Measurements from ENCODE around the gene ATP8A2.
A peak's percentile ranks its signal among the peaks of the same experiment; 100 is the strongest.
"Not testable (repeated sequence)": the region's sequence is repeated elsewhere in the genome, so short reads cannot be mapped to it uniquely, and the experiment has no call there.

ATP8A2 gene

DNA sequence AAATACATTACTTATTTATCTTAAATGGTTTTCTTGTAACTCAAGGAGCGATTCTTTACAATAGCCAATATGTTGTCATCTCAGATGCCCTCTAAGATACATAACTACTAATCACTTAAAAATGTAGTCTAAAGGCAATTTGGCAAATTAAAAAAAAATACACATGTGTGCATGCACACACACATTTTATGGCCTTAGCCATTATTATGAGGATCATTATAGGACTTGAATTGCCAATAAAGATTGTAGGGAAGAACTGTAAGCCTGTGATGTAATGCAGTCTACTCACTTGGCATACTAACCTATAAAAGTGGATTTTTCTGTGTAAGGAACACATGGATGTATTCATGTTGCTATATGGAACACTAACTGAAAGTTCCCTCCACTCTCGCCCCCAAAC is 405.7 kb downstream of the ATP8A2 start:
- Histone ChIP-seq H3K9ac (peak overlapping the region in 4 of 11 experiments; percentile 45 to 72 (median 52); a peak in 7 of 22 replicates), H3K27ac (peak overlapping the region in 9 of 11 experiments; percentile 29 to 86 (median 68); a peak in 15 of 22 replicates), H4K20me1 (no peaks in the 10 kb centered on the region), H3K4me1 (peaks cover 11 to 52% (median 45%) of the 10 kb centered on the region in 10 experiments; a peak in 19 of 20 replicates), H3K27me3 (peaks cover 0 to 6% (median 0%) of the 10 kb centered on the region in 11 experiments; a peak in 1 of 22 replicates), H3K36me3 (no peaks in the 10 kb centered on the region), H3K4me3 (no peak overlapping the region), H3K4me2 (peak overlapping the region in 10 of 11 experiments; percentile 73 to 88 (median 80); a peak in 18 of 22 replicates), H3K9me3 (replicated peaks in 1 of 11) (peaks cover 0 to 8% (median 0%) of the 10 kb centered on the region in 11 experiments; a peak in 4 of 22 replicates)
- TF ChIP-seq Cebpa-rat (IDR thresholded peaks at IDR 0.05) = no peak

DNA sequence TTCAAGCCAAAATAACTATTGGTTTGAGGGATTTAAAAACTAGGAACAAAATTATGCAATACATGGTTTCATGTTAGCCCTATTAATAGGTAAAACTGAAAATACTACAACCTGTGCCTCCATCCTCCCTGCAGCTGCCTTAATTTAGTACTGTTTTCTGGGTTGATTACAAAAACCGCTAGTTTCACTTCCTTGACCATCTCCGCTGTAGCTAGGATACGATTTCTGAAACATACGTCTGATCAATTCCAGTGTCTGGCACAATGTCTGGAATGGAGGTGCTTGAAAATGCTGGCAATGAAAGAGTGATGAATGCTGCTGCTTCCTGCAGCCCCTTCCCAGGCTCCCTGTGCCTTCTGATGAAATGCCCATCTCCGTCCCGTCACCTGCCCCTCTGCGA is 406.6 kb downstream of the ATP8A2 start:
- Histone ChIP-seq H3K27me3 (peaks cover 0 to 6% (median 0%) of the 10 kb centered on the region in 11 experiments; a peak in 1 of 22 replicates), H3K9ac (peak overlapping the region in 7 of 11 experiments; percentile 40 to 72 (median 64); a peak in 14 of 22 replicates), H3K27ac (peak overlapping the region in 9 of 11 experiments; percentile 62 to 86 (median 68); a peak in 17 of 22 replicates), H3K4me3 (peak overlapping the region in 8 of 10 experiments; percentile 7 to 44 (median 22); a peak in 9 of 20 replicates), H3K9me3 (replicated peaks in 1 of 11) (peaks cover 0 to 8% (median 0%) of the 10 kb centered on the region in 11 experiments; a peak in 4 of 22 replicates), H4K20me1 (no peaks in the 10 kb centered on the region), H3K4me2 (peak overlapping the region; percentile 73 to 88 (median 81)), H3K4me1 (peaks cover 11 to 52% (median 45%) of the 10 kb centered on the region in 10 experiments; a peak in 19 of 20 replicates), H3K36me3 (no peaks in the 10 kb centered on the region)
- peak in 5 of 11 experiments; percentile 6 to 70 (median 28); a peak in 5 of 22 replicates for TF ChIP-seq Cebpa-rat (IDR thresholded peaks at IDR 0.05)

DNA sequence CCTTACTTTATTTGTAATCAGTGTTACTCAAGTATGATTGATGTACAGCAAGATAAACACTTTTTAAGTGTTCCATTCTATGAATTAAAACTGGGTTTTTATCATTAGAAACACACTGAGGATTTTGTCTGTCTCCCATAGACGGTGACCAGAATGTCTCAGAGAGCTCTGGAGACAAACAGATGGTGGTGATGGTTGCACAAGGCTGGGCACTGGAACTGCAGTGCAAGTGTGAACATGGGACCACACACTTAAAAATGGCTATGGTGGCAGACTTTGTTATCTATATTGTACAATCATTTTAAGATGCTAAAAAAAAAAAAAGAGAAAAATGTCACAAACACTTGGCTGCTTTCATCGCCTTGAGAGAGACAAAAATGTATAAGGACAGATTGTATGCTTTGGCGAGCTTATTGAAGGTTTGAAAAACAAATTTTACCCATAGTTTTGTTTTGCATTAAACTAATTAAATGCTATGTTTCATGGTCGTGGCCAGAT is 407.1 kb downstream of the ATP8A2 start:
- H3K4me2 ChIP-seq = peak overlapping the region; percentile 73 to 88 (median 81)

DNA sequence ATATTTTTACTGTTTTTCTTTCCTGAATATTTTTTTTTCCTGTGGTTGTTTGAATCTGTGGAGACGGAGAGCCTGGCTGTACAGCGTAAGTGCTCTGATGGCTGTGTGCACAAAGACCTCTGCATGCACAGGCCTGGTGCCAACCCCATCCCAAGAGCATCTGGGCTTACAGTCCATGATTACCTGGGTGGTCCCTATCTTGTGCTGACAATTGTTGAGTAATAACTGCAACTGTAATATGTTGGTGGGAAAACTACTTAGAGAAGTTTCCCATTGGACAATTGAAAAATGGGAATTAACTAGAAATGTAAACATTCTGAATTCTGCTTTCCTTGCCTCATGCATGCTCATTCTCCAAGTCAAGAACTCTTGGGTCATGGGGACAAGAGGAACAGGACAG is 411.3 kb downstream of the ATP8A2 start:
- H3K4me3 ChIP-seq = no peak overlapping the region
- no peaks in the 10 kb centered on the region for H4K20me1 ChIP-seq
- no peak overlapping the region for H3K27ac ChIP-seq
- no peak for TF ChIP-seq Cebpa-rat (IDR thresholded peaks at IDR 0.05)
- H3K9ac ChIP-seq = no peak overlapping the region
- H3K4me2 ChIP-seq = no peak overlapping the region
- peaks cover 0 to 6% (median 0%) of the 10 kb centered on the region in 11 experiments; a peak in 1 of 22 replicates for H3K27me3 ChIP-seq
- peaks cover 7 to 46% (median 34%) of the 10 kb centered on the region in 10 experiments; a peak in 19 of 20 replicates for H3K4me1 ChIP-seq
- no peaks in the 10 kb centered on the region for H3K36me3 ChIP-seq
- peaks cover 0 to 26% (median 15%) of the 10 kb centered on the region in 11 experiments; a peak in 12 of 22 replicates for H3K9me3 ChIP-seq (replicated peaks in 1 of 11)

More for the DNA sequence above, 407.1 kb downstream of the ATP8A2 start:
- Histone ChIP-seq H3K9me3 (replicated peaks in 1 of 11) (peaks cover 0 to 8% (median 0%) of the 10 kb centered on the region in 11 experiments; a peak in 4 of 22 replicates), H3K9ac (peak overlapping the region in 7 of 11 experiments; percentile 40 to 72 (median 64); a peak in 14 of 22 replicates), H3K27me3 (peaks cover 0 to 6% (median 0%) of the 10 kb centered on the region in 11 experiments; a peak in 1 of 22 replicates), H4K20me1 (no peaks in the 10 kb centered on the region), H3K27ac (peak overlapping the region in 9 of 11 experiments; percentile 62 to 86 (median 68); a peak in 17 of 22 replicates), H3K36me3 (no peaks in the 10 kb centered on the region), H3K4me1 (peaks cover 11 to 52% (median 46%) of the 10 kb centered on the region in 10 experiments; a peak in 19 of 20 replicates), H3K4me3 (peak overlapping the region in 8 of 10 experiments; percentile 7 to 44 (median 22); a peak in 9 of 20 replicates)
- 0 out of 22 replicates have a peak, but pooled peaks of 1 of the 11 experiments have one; percentile 4 for TF ChIP-seq Cebpa-rat (IDR thresholded peaks at IDR 0.05)

DNA sequence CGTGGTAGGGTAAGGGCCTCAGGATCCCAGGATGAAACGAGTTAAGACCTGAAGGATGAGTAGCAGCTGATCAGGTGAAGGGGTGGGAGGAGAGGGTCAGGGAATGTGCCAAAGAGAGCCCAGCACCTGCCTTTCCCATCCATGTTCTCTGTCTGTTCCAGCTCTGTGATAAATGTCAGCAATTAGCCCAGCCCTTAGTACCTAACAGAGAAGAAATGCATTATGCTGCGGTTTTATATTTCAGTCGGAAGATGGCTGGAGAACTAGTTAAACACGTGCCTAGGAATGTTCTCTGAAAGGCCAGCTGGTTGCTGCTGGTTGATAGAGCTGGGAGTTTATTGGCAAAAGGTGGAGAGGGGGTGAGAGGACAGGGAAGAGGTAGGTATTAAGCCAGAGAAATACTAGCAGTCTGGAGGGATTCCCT is 411.8 kb downstream of the ATP8A2 start:
- Histone ChIP-seq H3K4me1 (peaks cover 3 to 46% (median 31%) of the 10 kb centered on the region in 10 experiments; a peak in 18 of 20 replicates), H3K4me3 (no peak overlapping the region), H3K27ac (no peak overlapping the region), H3K9ac (no peak overlapping the region), H4K20me1 (no peaks in the 10 kb centered on the region), H3K27me3 (peaks cover 0 to 4% (median 0%) of the 10 kb centered on the region in 11 experiments; a peak in 1 of 22 replicates), H3K9me3 (replicated peaks in 1 of 11) (peaks cover 0 to 30% (median 17%) of the 10 kb centered on the region in 11 experiments; a peak in 12 of 22 replicates), H3K36me3 (no peaks in the 10 kb centered on the region), H3K4me2 (no peak overlapping the region)
- TF ChIP-seq Cebpa-rat (IDR thresholded peaks at IDR 0.05) = no peak

DNA sequence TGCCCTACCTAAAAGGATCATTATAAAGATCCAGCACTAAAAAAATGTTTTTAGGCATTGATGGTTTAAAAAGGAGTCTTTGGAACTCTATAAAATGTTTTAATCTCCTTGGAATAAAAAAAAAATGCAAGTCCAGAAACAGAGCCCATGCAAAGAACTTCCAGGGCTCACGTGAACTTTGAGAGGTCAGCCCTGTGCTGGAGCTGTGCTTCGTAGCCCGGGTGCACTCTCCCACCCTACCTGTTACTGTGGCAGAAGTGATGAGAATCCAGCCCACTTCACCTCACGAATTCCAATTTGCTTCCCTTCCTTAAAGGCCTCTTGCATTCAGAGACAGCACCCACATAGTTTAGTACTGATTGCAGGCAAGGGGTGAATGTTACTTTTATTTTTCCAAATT is 412.3 kb downstream of the ATP8A2 start:
- H3K4me2 ChIP-seq = no peak overlapping the region
- no peaks in the 10 kb centered on the region for H3K27me3 ChIP-seq
- H3K27ac ChIP-seq = no peak overlapping the region
- H3K4me1 ChIP-seq = peaks cover 0 to 42% (median 26%) of the 10 kb centered on the region in 10 experiments; a peak in 15 of 20 replicates
- no peak overlapping the region for H3K9ac ChIP-seq
- no peaks in the 10 kb centered on the region for H4K20me1 ChIP-seq
- no peak for TF ChIP-seq Cebpa-rat (IDR thresholded peaks at IDR 0.05)
- no peak overlapping the region for H3K4me3 ChIP-seq
- H3K36me3 ChIP-seq = no peaks in the 10 kb centered on the region
- peaks cover 0 to 34% (median 20%) of the 10 kb centered on the region in 11 experiments; a peak in 12 of 22 replicates for H3K9me3 ChIP-seq (replicated peaks in 1 of 11)

DNA sequence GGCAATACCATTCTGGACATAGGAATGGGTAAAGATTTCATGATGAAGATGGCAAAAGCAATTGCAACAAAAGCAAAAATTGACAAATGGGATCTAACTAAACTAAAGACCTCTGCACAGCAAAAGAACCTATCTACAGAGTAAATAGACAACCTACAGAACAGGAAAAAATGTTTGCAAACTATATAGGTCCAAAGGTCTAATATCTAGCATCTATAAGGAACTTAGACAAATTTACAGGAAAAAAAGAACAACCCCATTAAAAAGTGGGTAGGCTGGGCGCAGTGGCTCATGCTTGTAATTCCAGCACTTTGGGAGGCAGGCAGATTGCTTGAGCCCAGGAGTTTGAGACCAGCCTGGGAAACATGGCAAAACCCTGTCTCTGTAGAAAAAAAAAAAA is 418.4 kb downstream of the ATP8A2 start:
- not testable (repeated sequence) for H3K27ac ChIP-seq, H3K36me3 ChIP-seq, H3K27me3 ChIP-seq, H4K20me1 ChIP-seq, H3K4me3 ChIP-seq, H3K4me2 ChIP-seq, H3K9ac ChIP-seq
- H3K9me3 ChIP-seq (replicated peaks in 1 of 11) = peaks cover 15 to 69% (median 39%) of the 10 kb centered on the region in 11 experiments; a peak in 21 of 22 replicates
- H3K4me1 ChIP-seq = peaks cover 0 to 65% (median 36%) of the 10 kb centered on the region in 10 experiments; a peak in 14 of 20 replicates

DNA sequence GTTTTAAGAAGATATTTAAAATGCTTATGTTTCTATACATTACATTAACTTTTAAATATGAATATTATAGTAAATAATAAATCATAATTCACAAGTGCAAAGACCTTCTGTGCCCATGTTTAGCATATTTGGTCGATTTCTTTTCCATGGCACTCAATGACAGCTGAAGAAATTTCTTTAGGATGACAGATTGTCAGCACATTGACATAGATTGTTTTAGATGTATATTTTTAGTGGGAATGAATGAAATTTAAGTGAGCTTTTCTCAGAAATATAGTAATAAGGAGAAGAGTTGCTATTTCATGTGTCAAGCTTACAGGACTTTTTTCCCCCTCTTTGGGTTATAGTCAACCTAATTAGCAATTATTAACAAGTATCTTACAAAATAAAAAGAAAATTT is 423.5 kb downstream of the ATP8A2 start:
- Histone ChIP-seq H3K27me3 (no peaks in the 10 kb centered on the region), H3K9ac (no peak overlapping the region), H3K27ac (no peak overlapping the region), H3K4me3 (no peak overlapping the region), H3K9me3 (replicated peaks in 1 of 11) (peaks cover 6 to 25% (median 15%) of the 10 kb centered on the region in 11 experiments; a peak in 18 of 22 replicates), H4K20me1 (no peaks in the 10 kb centered on the region), H3K4me2 (0 out of 22 replicates have a peak overlapping the region, but pooled peaks of 1 of the 11 experiments have one; percentile 44), H3K4me1 (peaks cover 0 to 93% (median 64%) of the 10 kb centered on the region in 10 experiments; a peak in 16 of 20 replicates), H3K36me3 (no peaks in the 10 kb centered on the region)
- no peak for TF ChIP-seq Cebpa-rat (IDR thresholded peaks at IDR 0.05)

DNA sequence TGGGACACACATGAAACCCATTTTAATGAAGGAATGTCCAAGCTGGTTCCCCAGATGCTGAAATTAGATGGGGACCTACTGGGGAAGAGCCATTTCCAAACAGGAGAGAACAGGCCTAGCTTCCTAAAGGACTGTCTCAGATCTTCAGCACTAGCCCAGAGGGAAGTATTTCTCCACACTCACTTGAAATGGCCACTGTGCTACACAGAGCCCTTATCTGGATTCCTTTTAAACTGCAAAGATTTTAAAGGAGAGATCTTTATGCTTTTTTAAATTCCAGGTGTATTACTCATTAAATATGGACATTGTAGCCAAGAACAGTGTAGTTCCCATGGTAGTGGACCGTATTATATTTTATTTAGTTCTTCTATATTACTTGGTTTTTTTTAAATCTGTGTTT is 424.7 kb downstream of the ATP8A2 start:
- TF ChIP-seq Cebpa-rat (IDR thresholded peaks at IDR 0.05) = no peak
- Histone ChIP-seq H3K4me3 (no peak overlapping the region), H3K36me3 (no peaks in the 10 kb centered on the region; a peak in 1 of 22 replicates), H3K9ac (no peak overlapping the region), H3K27me3 (no peaks in the 10 kb centered on the region), H3K4me2 (peak overlapping the region in 6 of 11 experiments; percentile 5 to 38 (median 20); a peak in 6 of 22 replicates), H3K9me3 (replicated peaks in 1 of 11) (peaks cover 11 to 29% (median 16%) of the 10 kb centered on the region in 11 experiments), H3K4me1 (peaks cover 0 to 100% (median 70%) of the 10 kb centered on the region in 10 experiments; a peak in 16 of 20 replicates), H3K27ac (no peak overlapping the region), H4K20me1 (no peaks in the 10 kb centered on the region)
